HT1080 (cell line): ENCODE measurements around the gene ARL16. TPM values are rescaled to one million over a fixed set of nuclear protein-coding genes. Genes with fewer than 3 reads are reported as not detected.

Experiments
- DNase-seq: peaks from one replicate; pipeline ENCODE4 v3.0.0-alpha.2; 2015; ENCODE audit warnings: low read depth
- polyA plus RNA-seq, 2 experiments: library from polyadenylated mRNA; depleted of rRNA; stranded (reverse); fragments of >200 nt; gene quantifications; 2 replicates each; pipeline ENCODE4 v1.2.3, GENCODE V29; 2015
- total RNA-seq: library from RNA; depleted of rRNA; stranded (reverse); fragments of >200 nt; shearing (Covaris generic); gene quantifications from 2 replicates; pipeline ENCODE4 v1.2.3, GENCODE V29; 2014; rRNA removed

ARL16 gene
- total RNA-seq = 47.9 and 59.7 TPM in 2 replicates
- 25.2 and 32.5 TPM in 2 replicates for polyA plus RNA-seq (2015; cell fraction: cytosol; rRNA removed)
- 25.7 and 31.9 TPM in 2 replicates for polyA plus RNA-seq (2015; cell fraction: nucleus; rRNA removed)

DNA sequence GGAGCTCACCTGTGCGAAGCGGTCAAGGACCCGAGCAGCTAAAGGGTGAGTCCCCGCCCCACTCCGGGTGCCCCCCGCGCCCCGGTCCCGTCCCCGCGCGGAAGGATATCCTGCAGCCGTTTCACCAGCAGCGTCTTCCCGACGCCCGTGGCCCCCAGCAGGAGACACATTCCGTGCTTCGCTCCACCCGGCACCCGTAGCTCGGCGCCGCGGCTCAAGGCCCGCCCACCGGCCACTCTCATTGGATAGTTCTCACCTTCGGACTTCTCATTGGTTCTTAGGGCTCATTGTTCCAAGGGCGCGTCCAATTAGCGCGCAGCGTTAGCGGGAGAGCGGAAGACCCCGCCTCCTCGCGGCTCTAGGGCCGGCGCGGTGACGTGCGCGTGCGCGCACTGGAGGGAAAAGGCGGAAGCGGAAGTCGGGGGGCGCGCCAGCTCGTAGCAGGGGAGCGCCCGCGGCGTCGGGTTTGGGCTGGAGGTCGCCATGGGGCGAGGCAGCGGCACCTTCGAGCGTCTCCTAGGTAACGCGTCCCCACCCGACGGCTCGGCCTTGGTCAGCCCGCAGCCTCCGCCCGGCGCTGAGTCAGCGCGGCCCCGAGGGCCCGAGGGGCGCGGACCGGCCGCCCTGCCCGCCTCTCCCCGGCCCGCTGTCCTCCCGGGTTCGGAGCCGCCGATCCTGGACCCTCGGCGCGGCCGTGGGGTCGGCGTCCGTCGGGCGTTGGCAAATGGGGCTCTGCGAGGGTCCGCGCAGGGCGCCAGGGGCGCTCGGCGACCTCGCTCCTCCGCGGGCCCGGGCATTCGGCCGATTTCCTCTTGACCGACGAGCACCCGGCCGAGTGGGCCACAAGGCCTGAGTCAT is at the start of gene ARL16, which contains the start of gene HGS:
TSS of gene ARL16 (minus strand) at position 214 of the 858 bp plus-strand sequence. CDS start at position 170, 44 bp downstream.
TSS of gene HGS (plus strand) at position 428 of the 858 bp plus-strand sequence. CDS start at position 484, 56 bp downstream.
- DNase-seq = peak; percentile 99

GRCh38 chr17:81727324-81728031 is 43.9 kb upstream of the ARL16 start:
- DNase-seq = no peak

DNA sequence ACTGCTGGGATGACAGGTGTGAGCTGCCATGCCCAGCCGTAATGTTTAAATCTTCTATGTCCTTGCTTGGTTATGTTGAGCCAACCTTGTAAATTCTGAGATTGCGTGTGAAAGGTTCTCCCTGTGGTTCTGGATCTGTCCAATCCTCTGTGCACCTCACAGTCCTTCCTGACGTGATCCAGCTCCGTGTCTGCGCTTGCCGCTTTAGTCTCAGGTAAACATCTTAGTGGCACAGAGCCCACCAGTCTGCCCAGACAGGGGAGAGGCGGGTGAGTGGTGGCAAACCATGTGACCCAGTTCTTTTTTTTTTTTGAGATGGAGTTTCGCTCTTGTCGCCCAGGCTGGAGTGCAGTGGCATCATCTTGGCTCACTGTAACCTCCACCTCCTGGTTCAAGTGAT is 42.4 kb upstream of the ARL16 start:
- no peak for DNase-seq

DNA sequence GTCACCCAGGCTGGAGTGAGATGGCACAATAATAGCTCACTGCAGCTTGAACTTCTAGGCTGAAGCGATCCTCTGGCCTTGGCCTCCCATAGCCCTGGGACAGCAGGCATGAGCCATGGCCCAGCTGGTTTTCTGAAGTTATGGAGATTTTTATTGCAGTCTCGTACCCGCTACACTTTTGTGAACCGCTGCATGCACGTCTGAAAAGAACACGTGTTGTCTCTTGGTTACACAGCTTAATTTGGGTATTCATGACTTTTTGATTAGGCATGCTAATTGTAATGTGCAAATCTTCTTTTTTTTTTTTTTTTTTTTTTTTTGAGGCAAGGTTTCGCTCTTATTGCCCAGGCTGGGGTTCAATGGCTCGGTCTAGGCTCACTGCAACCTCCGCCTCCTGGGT is 41.8 kb upstream of the ARL16 start:
- DNase-seq = no peak

DNA sequence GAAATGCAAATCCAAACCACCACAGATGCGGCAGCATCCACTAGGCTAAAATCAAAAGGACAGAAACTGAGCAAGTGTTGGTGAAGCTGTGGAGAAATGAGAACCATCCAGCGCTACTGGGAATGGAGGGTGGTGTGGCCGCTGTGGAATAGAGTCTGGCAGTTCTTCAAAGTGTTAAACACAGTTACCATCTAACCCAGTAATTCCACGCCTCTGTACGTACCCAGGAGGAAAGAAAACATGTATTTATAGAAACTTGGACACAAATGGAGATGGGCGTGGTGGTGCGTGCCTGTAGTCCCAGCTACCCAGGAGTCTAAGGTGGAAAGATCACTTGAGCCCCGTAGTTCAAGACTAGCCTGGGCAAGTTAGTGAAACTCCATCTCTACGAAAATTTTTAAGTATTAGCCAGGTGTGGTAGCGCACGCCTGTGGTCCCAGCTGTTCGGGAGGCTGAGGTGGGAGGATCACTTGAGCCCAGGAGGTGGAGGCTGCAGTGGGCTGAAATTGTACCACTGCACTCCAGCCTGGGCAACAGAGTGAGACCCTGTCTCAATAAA is 40.1 kb upstream of the ARL16 start:
- no peak for DNase-seq

- DNase-seq = peak; percentile 52
Measured at GRCh38 chr17:81722184-81723120, 38.9 kb upstream of the ARL16 start.

- DNase-seq = no peak
Measured at GRCh38 chr17:81720267-81721071, 36.9 kb upstream of the ARL16 start.

DNA sequence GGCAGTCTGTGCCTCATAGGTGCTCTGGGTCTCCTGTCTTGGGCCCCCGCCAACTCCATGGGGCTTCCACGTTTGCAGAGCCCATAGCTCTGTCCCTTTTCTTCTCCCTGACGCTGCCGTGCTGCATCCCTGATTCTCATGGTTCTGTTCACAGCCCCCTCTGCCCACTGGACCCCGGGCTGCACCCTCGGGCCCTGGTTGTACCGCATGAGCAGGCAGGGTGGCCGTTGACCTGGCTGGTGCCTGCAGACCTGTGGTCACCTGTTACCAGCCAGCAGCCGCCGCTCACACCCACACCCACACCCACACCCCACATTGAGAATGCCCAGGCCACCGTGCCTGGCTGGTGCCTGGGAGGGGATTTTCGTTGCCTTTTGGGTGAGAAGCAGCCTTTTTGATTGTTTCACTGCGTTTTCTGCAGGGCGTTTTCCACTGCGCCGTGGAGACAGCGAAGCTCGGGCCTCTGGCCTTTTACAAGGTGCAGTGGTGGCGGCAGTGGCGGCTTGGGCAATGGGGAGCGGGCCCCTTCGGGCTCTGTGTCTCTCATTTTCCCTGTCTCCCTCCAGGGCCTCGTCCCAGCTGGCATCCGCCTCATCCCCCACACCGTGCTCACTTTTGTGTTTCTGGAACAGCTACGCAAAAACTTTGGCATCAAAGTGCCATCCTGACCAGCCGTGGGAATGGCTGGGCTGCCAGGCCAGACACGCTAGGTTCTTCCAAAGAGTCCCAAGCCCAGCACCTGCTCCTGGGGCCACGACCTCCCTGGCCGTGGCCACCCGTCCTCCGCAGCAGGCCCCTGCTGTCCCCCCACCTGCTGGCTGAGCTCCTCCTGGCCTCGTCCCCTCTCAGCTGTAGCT is 36.0 kb upstream of the ARL16 start:
- DNase-seq = no peak

GRCh38 chr17:81717766-81718089 is 34.1 kb upstream of the ARL16 start:
- no peak for DNase-seq

- no peak for DNase-seq
Measured at GRCh38 chr17:81717049-81717765, 33.6 kb upstream of the ARL16 start.

GRCh38 chr17:81716674-81716996 is 33.0 kb upstream of the ARL16 start:
- DNase-seq = no peak

DNA sequence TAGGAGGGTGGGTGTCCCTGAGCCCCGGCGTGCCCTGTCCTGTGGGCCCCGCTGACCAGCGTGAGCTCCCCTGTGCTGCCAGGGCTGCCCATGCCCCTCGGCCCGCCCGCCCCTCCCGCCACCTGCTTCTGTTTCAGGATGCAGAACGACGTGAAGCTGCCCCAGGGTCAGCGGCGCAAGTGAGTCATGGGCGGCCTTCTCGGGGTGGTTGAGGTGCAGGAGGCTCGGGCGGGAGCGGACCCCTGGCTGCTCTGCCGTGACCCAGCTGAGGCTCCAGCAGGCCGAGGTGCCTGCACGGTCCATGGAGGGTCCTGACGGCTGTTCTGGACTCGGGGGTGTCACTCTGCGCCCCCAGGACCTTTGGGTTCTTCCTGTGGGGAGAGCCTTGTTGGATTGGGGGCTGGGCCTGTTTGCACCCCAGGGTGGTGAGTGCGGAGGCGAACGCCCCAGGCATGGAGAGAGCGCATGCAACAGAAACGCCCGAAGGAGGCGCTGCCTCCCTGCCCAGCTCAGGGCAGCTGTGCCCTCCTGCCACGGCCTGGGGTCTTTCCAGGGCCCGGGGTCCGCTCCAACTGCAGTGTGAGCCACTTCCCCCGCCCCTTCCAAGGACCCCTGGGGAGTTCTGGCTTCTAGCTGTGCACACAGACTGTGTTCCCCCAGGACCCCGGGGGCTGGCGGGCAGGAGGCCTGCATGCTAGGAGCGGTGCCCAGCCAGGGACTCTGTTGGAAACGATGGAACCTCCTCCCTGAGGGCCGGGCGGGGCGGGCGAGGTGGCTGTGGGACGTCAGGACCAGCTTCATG is 32.5 kb upstream of the ARL16 start:
- no peak for DNase-seq

GRCh38 chr17:81715107-81715871 is 31.7 kb upstream of the ARL16 start:
- DNase-seq = no peak

- no peak for DNase-seq
Measured at GRCh38 chr17:81714412-81715106, 31.0 kb upstream of the ARL16 start.

- no peak for DNase-seq
Measured at GRCh38 chr17:81713556-81714411, 30.2 kb upstream of the ARL16 start.
